WTC11 (cell line): ENCODE results near the gene PLA2G12B. TPM values are rescaled to one million over a fixed set of nuclear protein-coding genes. Genes with fewer than 3 reads are reported as not detected.

Experiments used
- ATAC-seq: fragments of 200-7000 bp; cut with Tn5 transposase; 2 replicates; pipeline ENCODE4 v1.10.0; 2021; ENCODE audit warnings: mild to moderate bottlenecking, moderate library complexity
- CTCF ChIA-PET: fragments of 300-600 bp; sonication (Branson Sonifier 250); formaldehyde crosslinking; loops from one replicate; lab custom pipeline; 2021; ENCODE audit warnings: antibody characterized with exemption; lab: Charles Lee
- POLR2A ChIA-PET: fragments of 350-600 bp; sonication (Branson Sonifier 250); formaldehyde crosslinking; loops from one replicate; lab custom pipeline; 2021; ENCODE audit warnings: antibody characterized with exemption; lab: Charles Lee
- DNase-seq: peaks from one replicate; pipeline ENCODE4 v3.0.0; 2021; ENCODE audit warnings: low spot score
- H3K27ac Mint-ChIP-seq: 2 replicates; pipeline ENCODE4 v1.8.0; 2021; ENCODE audit warnings: mixed read lengths
- H3K27me3 Mint-ChIP-seq: 2 replicates; pipeline ENCODE4 v1.8.0; 2021; ENCODE audit warnings: low read depth, mild to moderate bottlenecking, moderate library complexity, mixed read lengths
- H3K36me3 Mint-ChIP-seq: 2 replicates; pipeline ENCODE4 v1.8.0; 2021; ENCODE audit warnings: mixed read lengths
- H3K4me1 Mint-ChIP-seq: 2 replicates; pipeline ENCODE4 v1.8.0; 2022; ENCODE audit warnings: mixed read lengths
- H3K4me3 Mint-ChIP-seq: 2 replicates; pipeline ENCODE4 v1.8.0; 2021; ENCODE audit warnings: mild to moderate bottlenecking, moderate library complexity, mixed read lengths
- H3K9me3 Mint-ChIP-seq: 2 replicates; pipeline ENCODE4 v1.8.0; 2021; ENCODE audit warnings: mixed read lengths
- ATF1 ChIP-seq: sonication (generic); formaldehyde crosslinking; IDR thresholded peaks from 2 replicates; pipeline ENCODE4 v1.8.1; 2023; ENCODE audit warnings: mild to moderate bottlenecking, moderate library complexity, missing genetic modification reagents
- EMX1 ChIP-seq: fragments of 250-450 bp; sonication (Bioruptor Pico); IDR thresholded peaks from 2 replicates; pipeline ENCODE4 v1.8.0; 2021; ENCODE audit warnings: mild to moderate bottlenecking
- FOXP1 ChIP-seq: sonication (generic); formaldehyde crosslinking; IDR thresholded peaks from 2 replicates; pipeline ENCODE4 v1.8.0; 2022; ENCODE audit warnings: missing genetic modification reagents, mild to moderate bottlenecking, moderate library complexity, borderline replicate concordance
- JUN ChIP-seq: sonication (generic); formaldehyde crosslinking; IDR thresholded peaks from 2 replicates; pipeline ENCODE4 v1.8.0; 2023; ENCODE audit warnings: mild to moderate bottlenecking, missing genetic modification reagents
- NFYB ChIP-seq: sonication (generic); formaldehyde crosslinking; conservative IDR thresholded peaks from 2 replicates; pipeline ENCODE4 v1.8.0; 2022; ENCODE audit warnings: low read depth, missing genetic modification reagents
- SMAD4 ChIP-seq: sonication (generic); formaldehyde crosslinking; IDR thresholded peaks from 2 replicates; pipeline ENCODE4 v1.8.0; 2022; ENCODE audit warnings: mild to moderate bottlenecking, missing genetic modification reagents
- TP53 ChIP-seq: sonication (generic); formaldehyde crosslinking; IDR thresholded peaks from 2 replicates; pipeline ENCODE4 v1.8.1; 2023; ENCODE audit warnings: mild to moderate bottlenecking, missing genetic modification reagents
- ZBTB21 ChIP-seq: sonication (generic); formaldehyde crosslinking; IDR thresholded peaks from 2 replicates; pipeline ENCODE4 v1.8.1; 2023; ENCODE audit warnings: mild to moderate bottlenecking, missing genetic modification reagents, borderline replicate concordance
- ZNF416 ChIP-seq: fragments of 250-450 bp; sonication (Bioruptor Pico); IDR thresholded peaks from 2 replicates; pipeline ENCODE4 v1.9.0; 2021; ENCODE audit warnings: mild to moderate bottlenecking, inconsistent platforms
- ZNF423 ChIP-seq: fragments of 250-450 bp; sonication (Bioruptor Pico); IDR thresholded peaks from 2 replicates; pipeline ENCODE4 v2.1.2; 2022; ENCODE audit warnings: mild to moderate bottlenecking, moderate library complexity
- total RNA-seq: library from RNA; stranded (reverse); gene quantifications from 3 replicates; pipeline ENCODE4 v1.2.3, GENCODE V29; 2021
- TF ChIP-seq, protein P1 (sequence below): sonication (generic); formaldehyde crosslinking; IDR thresholded peaks from 2 replicates; pipeline ENCODE4 v1.8.0; 2022; ENCODE audit warnings: missing genetic modification reagents
- TF ChIP-seq, protein P2 (sequence below): fragments of 250-450 bp; sonication (Bioruptor Pico); IDR thresholded peaks from 2 replicates; pipeline ENCODE4 v2.1.2; 2022; ENCODE audit warnings: mild to moderate bottlenecking, moderate library complexity
- TF ChIP-seq, protein P3 (sequence below): fragments of 250-450 bp; sonication (Bioruptor Pico); conservative IDR thresholded peaks from 2 replicates; pipeline ENCODE4 v1.9.0; 2021; ENCODE audit warnings: mild to moderate bottlenecking
- TF ChIP-seq, protein P4 (sequence below): sonication (generic); formaldehyde crosslinking; IDR thresholded peaks from 2 replicates; pipeline ENCODE4 v1.8.0; 2022; ENCODE audit warnings: mild to moderate bottlenecking, missing genetic modification reagents
- TF ChIP-seq, protein P5 (sequence below): sonication (generic); formaldehyde crosslinking; IDR thresholded peaks from 2 replicates; pipeline ENCODE4 v1.8.1; 2023; ENCODE audit warnings: mild to moderate bottlenecking, moderate library complexity, missing genetic modification reagents
- TF ChIP-seq, protein P6 (sequence below): fragments of 200-600 bp; IDR thresholded peaks from 2 replicates; pipeline ENCODE4 v1.8.0; 2022; ENCODE audit warnings: antibody characterized with exemption

Gene PLA2G12B
- total RNA-seq, 1 experiment from 2014 or later: not detected

DNA sequence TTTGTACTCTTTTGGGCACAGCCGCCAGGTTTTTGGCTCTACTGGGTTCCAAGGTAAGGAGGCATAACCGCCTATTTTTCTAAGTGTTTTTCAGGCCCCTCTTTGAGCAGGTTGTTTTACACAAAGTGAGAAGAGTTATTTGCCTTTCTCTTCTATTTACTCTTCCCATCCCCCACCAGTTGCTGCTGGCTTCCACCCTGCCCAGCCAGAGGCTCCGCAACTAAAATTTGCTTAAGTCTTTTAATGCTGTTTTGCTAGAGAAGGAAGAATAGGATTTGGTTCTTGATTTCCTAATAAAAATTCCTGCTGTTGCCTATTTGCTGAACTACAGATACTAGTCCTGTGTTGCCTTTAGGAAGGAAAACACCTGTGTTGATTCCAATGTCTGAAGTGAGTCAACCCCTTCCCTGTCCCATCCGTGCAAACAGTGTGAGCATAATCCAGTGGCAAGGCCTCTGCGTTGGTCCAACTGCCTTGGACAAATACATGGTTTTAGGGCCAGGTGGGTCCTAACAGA is 1.9 kb downstream of the PLA2G12B start:
- H3K36me3 Mint-ChIP-seq: no peaks in the 10 kb centered on the region
- DNase-seq: no peak
- H3K9me3 Mint-ChIP-seq: no peaks in the 10 kb centered on the region
- H3K4me1 Mint-ChIP-seq: peaks cover 31% of the 10 kb centered on the region
- H3K27ac Mint-ChIP-seq: peak overlapping the region; percentile 34
- peak; percentile 33; the same call in 1 of the 2 replicates for ATAC-seq
- ChIA-PET POLR2A (no interaction called here), CTCF (interaction anchor here (0.8 to 1.6 kb wide), 3 partner anchors 37 to 588 kb away, joined by 3 to 7 read pairs (median 5); no protein-coding TSS in a partner anchor)
- H3K4me3 Mint-ChIP-seq: no peak overlapping the region
- no peaks in the 10 kb centered on the region for H3K27me3 Mint-ChIP-seq
- no peak for TF ChIP-seq ZBTB21 (CRISPR knock-in tag)
- TF ChIP-seq FOXP1 (CRISPR knock-in tag): no peak

DNA sequence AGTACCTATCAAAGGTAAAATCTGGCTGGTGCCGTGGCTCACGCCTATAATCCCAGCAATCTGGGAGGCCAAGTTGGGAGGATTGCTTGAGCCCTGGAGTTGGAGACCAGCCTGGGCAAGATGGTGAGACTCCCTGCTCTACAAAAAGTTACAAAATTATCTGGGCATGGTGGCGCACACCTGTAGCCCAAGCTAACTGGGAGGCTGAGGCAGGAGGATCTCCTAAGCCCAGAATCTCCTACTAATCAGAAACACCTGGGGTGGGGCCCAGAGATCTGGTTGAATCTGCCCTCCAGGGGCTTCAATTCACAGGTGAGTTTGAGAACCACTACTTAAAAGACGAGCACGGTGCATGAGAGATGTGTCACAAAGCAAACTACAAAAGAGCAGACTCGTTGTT is 2.4 kb downstream of the PLA2G12B start:
- DNase-seq (no peak), ATAC-seq (no peak; the same call in 1 of the 2 replicates)
- ChIA-PET POLR2A (no interaction called here), CTCF (no interaction called here)
- Mint-ChIP-seq H3K4me3 (no peak overlapping the region), H3K4me1 (peaks cover 31% of the 10 kb centered on the region), H3K27ac (peak overlapping the region; percentile 34; the same call in 1 of the 2 replicates), H3K27me3 (no peaks in the 10 kb centered on the region), H3K36me3 (no peaks in the 10 kb centered on the region), H3K9me3 (no peaks in the 10 kb centered on the region)
- TF ChIP-seq, protein P1, sequence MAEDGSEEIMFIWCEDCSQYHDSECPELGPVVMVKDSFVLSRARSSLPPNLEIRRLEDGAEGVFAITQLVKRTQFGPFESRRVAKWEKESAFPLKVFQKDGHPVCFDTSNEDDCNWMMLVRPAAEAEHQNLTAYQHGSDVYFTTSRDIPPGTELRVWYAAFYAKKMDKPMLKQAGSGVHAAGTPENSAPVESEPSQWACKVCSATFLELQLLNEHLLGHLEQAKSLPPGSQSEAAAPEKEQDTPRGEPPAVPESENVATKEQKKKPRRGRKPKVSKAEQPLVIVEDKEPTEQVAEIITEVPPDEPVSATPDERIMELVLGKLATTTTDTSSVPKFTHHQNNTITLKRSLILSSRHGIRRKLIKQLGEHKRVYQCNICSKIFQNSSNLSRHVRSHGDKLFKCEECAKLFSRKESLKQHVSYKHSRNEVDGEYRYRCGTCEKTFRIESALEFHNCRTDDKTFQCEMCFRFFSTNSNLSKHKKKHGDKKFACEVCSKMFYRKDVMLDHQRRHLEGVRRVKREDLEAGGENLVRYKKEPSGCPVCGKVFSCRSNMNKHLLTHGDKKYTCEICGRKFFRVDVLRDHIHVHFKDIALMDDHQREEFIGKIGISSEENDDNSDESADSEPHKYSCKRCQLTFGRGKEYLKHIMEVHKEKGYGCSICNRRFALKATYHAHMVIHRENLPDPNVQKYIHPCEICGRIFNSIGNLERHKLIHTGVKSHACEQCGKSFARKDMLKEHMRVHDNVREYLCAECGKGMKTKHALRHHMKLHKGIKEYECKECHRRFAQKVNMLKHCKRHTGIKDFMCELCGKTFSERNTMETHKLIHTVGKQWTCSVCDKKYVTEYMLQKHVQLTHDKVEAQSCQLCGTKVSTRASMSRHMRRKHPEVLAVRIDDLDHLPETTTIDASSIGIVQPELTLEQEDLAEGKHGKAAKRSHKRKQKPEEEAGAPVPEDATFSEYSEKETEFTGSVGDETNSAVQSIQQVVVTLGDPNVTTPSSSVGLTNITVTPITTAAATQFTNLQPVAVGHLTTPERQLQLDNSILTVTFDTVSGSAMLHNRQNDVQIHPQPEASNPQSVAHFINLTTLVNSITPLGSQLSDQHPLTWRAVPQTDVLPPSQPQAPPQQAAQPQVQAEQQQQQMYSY (CRISPR knock-in tag): no peak

DNA sequence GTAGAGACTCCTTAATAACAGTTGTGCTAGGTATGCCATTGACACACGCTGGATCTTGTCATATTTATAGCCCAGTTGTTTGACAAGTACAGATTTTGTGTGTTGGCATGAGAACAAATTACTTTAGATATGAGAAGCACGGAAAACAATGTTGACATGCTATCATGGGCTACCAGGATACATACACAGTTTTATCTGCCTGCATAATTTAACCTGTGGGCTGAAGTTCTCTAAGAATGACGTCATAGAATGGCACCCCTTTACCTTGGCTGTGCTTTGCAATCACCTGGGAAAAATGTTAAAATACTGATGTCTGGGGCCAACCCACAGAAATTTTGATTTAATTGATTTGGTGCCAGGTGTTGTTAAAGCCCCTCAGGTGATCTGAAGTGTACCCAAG is 2.8 kb downstream of the PLA2G12B start:
- H3K27me3 Mint-ChIP-seq: no peaks in the 10 kb centered on the region; the same call in 1 of the 2 replicates
- no peak for DNase-seq
- no peak for ATAC-seq
- no peaks in the 10 kb centered on the region for H3K36me3 Mint-ChIP-seq
- no peak overlapping the region for H3K4me3 Mint-ChIP-seq
- H3K27ac Mint-ChIP-seq: no peak overlapping the region
- ChIA-PET POLR2A (no interaction called here), CTCF (no interaction called here)
- H3K9me3 Mint-ChIP-seq: no peaks in the 10 kb centered on the region
- TF ChIP-seq ZNF416 (CRISPR knock-in tag): no peak
- TF ChIP-seq FOXP1 (CRISPR knock-in tag): no peak
- no peak for TF ChIP-seq ATF1 (CRISPR knock-in tag)
- TF ChIP-seq JUN (CRISPR knock-in tag): no peak
- no peak for TF ChIP-seq NFYB (CRISPR knock-in tag)
- peaks cover 31% of the 10 kb centered on the region for H3K4me1 Mint-ChIP-seq

DNA sequence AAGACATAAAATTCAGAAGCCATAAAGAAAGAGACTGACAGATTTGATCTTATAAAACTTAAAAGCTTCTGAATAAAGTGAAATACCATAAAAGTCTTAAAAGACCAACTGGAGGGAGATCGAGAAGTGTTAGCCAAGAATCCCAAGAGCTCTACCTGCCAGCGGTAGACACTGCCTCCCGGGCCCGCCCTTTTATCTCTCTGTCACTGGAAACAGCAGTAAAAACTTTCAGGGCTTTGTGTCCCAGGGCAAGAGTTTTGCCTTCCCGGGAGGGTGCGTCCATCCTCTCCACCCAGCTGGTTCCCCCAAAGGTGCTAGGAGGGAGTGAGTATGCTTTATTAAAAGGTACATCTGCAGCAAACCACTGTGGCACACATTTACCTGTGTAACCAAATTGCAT is 5.8 kb downstream of the PLA2G12B start:
- POLR2A ChIA-PET: interaction anchor here (1.0 kb wide), 1 partner anchor 115 kb away, joined by 3 read pairs; no protein-coding TSS in a partner anchor
- no peak overlapping the region for H3K27ac Mint-ChIP-seq
- TF ChIP-seq, protein P2, sequence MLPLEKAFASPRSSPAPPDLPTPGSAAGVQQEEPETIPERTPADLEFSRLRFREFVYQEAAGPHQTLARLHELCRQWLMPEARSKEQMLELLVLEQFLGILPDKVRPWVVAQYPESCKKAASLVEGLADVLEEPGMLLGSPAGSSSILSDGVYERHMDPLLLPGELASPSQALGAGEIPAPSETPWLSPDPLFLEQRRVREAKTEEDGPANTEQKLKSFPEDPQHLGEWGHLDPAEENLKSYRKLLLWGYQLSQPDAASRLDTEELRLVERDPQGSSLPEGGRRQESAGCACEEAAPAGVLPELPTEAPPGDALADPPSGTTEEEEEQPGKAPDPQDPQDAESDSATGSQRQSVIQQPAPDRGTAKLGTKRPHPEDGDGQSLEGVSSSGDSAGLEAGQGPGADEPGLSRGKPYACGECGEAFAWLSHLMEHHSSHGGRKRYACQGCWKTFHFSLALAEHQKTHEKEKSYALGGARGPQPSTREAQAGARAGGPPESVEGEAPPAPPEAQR (CRISPR knock-in tag): no peak
- TF ChIP-seq, protein P3, sequence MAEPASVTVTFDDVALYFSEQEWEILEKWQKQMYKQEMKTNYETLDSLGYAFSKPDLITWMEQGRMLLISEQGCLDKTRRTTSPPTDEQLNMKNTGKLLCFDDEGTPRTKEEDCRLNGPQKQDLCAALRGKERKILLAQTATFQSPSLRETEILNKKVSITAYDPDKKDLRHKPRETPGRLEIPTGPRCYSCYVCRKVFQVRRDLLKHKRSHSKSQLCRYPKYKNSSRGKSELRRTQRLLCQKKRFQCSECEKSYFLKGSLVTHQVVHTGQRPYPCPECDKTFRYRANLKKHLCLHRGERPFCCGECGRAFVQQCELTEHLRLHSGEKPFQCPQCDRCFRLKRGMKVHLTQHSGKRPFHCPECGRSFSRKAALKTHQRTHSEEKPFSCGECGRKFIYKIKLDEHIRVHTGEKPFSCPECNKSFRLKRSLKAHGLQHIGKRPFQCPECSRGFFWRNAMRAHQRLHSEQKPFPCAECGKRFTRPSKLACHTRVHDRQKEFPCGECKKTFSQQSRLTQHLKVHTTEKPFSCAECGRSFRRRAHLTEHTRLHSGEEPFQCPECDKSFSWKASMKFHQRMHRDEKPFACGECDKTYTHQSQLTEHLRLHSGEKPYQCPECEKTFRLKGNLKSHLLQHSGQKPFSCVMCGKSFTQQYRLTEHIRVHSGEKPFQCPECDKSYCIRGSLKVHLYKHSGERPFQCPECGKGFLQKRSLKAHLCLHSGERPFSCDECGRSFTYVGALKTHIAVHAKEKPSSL: no peak
- TF ChIP-seq SMAD4 (CRISPR knock-in tag): no peak
- no peak for TF ChIP-seq FOXP1 (CRISPR knock-in tag)
- TF ChIP-seq, protein P4, sequence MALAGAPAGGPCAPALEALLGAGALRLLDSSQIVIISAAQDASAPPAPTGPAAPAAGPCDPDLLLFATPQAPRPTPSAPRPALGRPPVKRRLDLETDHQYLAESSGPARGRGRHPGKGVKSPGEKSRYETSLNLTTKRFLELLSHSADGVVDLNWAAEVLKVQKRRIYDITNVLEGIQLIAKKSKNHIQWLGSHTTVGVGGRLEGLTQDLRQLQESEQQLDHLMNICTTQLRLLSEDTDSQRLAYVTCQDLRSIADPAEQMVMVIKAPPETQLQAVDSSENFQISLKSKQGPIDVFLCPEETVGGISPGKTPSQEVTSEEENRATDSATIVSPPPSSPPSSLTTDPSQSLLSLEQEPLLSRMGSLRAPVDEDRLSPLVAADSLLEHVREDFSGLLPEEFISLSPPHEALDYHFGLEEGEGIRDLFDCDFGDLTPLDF (CRISPR knock-in tag): no peak
- TF ChIP-seq ZNF423: no peak
- TF ChIP-seq TP53 (CRISPR knock-in tag): no peak
- TF ChIP-seq, protein P5, sequence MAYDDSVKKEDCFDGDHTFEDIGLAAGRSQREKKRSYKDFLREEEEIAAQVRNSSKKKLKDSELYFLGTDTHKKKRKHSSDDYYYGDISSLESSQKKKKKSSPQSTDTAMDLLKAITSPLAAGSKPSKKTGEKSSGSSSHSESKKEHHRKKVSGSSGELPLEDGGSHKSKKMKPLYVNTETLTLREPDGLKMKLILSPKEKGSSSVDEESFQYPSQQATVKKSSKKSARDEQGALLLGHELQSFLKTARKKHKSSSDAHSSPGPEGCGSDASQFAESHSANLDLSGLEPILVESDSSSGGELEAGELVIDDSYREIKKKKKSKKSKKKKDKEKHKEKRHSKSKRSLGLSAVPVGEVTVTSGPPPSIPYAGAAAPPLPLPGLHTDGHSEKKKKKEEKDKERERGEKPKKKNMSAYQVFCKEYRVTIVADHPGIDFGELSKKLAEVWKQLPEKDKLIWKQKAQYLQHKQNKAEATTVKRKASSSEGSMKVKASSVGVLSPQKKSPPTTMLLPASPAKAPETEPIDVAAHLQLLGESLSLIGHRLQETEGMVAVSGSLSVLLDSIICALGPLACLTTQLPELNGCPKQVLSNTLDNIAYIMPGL (CRISPR knock-in tag): no peak
- no peak for TF ChIP-seq EMX1 (CRISPR knock-in tag)
- TF ChIP-seq, protein P6, sequence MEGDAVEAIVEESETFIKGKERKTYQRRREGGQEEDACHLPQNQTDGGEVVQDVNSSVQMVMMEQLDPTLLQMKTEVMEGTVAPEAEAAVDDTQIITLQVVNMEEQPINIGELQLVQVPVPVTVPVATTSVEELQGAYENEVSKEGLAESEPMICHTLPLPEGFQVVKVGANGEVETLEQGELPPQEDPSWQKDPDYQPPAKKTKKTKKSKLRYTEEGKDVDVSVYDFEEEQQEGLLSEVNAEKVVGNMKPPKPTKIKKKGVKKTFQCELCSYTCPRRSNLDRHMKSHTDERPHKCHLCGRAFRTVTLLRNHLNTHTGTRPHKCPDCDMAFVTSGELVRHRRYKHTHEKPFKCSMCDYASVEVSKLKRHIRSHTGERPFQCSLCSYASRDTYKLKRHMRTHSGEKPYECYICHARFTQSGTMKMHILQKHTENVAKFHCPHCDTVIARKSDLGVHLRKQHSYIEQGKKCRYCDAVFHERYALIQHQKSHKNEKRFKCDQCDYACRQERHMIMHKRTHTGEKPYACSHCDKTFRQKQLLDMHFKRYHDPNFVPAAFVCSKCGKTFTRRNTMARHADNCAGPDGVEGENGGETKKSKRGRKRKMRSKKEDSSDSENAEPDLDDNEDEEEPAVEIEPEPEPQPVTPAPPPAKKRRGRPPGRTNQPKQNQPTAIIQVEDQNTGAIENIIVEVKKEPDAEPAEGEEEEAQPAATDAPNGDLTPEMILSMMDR: no peak
- no peak for TF ChIP-seq ATF1 (CRISPR knock-in tag)

More for the DNA sequence above, 5.8 kb downstream of the PLA2G12B start:
- DNase-seq (no peak), ATAC-seq (no peak; the same call in 1 of the 2 replicates)
- CTCF ChIA-PET: interaction anchor here (1.4 kb wide), 1 partner anchor 112 kb away, joined by 5 read pairs; no protein-coding TSS in a partner anchor
- no peaks in the 10 kb centered on the region for H3K9me3 Mint-ChIP-seq
- H3K36me3 Mint-ChIP-seq: no peaks in the 10 kb centered on the region
- no peaks in the 10 kb centered on the region; the same call in 1 of the 2 replicates for H3K27me3 Mint-ChIP-seq
- peaks cover 20% of the 10 kb centered on the region for H3K4me1 Mint-ChIP-seq
- no peak overlapping the region for H3K4me3 Mint-ChIP-seq
